Body of pancreas (tissue), 4 donors: Measurements from ENCODE around the gene HAND1. TPM values are rescaled to one million over a fixed set of nuclear protein-coding genes. Genes with fewer than 3 reads are reported as not detected.

Experiments used
- ATAC-seq: fragments of 150-250 bp; one replicate; pipeline ENCODE4 v1.9.1; 2016
- DNase-seq, 4 donors: peaks; one replicate each; pipeline ENCODE4 v3.0.0-alpha.2; 2019
- H3K27ac ChIP-seq, 4 donors: fragments of 200-600 bp; sonication (generic); 1 replicate in 3 of 4; 2 replicates in 1 of 4; pipeline versions ENCODE4 v1.5.1 to v1.6.1; 2016 to 2019; ENCODE audit warnings: mild to moderate bottlenecking in 1 of 4, mixed read lengths in 1 of 4, moderate library complexity in 1 of 4
- H3K27me3 ChIP-seq, 2 donors: fragments of 200-600 bp; sonication (generic); one replicate each; pipeline ENCODE4 v1.6.0; 2016; ENCODE audit warnings: mild to moderate bottlenecking in 1 of 2
- H3K36me3 ChIP-seq, 2 donors: fragments of 200-600 bp; sonication (generic); replicated peaks in 1 of 2; 2 replicates each; pipeline ENCODE4 v1.5.1; 2016; ENCODE audit warnings: low read depth in 2 of 2; ENCODE audit not compliant: insufficient read depth in 1 of 2
- H3K4me1 ChIP-seq: fragments of 200-600 bp; sonication (generic); one replicate; pipeline ENCODE4 v1.6.0; 2016
- H3K4me3 ChIP-seq, 2 donors: fragments of 200-600 bp; sonication (generic); 1 replicate in 1 of 2; 2 replicates in 1 of 2; pipeline ENCODE4 v1.5.1; 2016 to 2019
- H3K9me3 ChIP-seq, 3 donors: fragments of 200-600 bp; sonication (generic); 1 replicate in 2 of 3; 2 replicates in 1 of 3; pipeline ENCODE4 v1.5.1; 2016
- CTCF ChIP-seq, 7 experiments: fragments of 450-650 bp in 4 of 7; fragments of 200-600 bp in 3 of 7; sonication (generic) in 3 of 7; IDR thresholded peaks; one replicate each; pipeline ENCODE4 v1.5.1; 2016 to 2019; ENCODE audit warnings: antibody characterized with exemption in 7 of 7
- POLR2A ChIP-seq, 3 donors: fragments of 450-650 bp; IDR thresholded peaks; one replicate each; pipeline ENCODE4 v1.6.1; 2016; ENCODE audit warnings: antibody characterized with exemption in 3 of 3, mild to moderate bottlenecking in 2 of 3
- WGBS, 2 donors: methylation state at CpG; one replicate each; pipeline ENCODE4 v1.1.5; 2017; 5-methylcytosine and 5-hydroxymethylcytosine counted together
- intact Hi-C: fragments of 100-400 bp; cut with DNase I; formaldehyde crosslinking; loops from one replicate; pipeline ENCODE4 v1.15.1; 2023
- total RNA-seq, 2 donors: library from RNA; depleted of rRNA; stranded (reverse); fragments of >200 nt; gene quantifications; one replicate each; pipeline ENCODE4 v1.1.0, GENCODE V29; 2016

Gene HAND1
- total RNA-seq, 2 donors from 2014 or later: not detected

- no peak for ATAC-seq
- Histone ChIP-seq H3K9me3 (no peaks in the 10 kb centered on the region), H3K27ac (no peak overlapping the region), H3K4me1 (no peaks in the 10 kb centered on the region), H3K36me3 (no peaks in the 10 kb centered on the region), H3K4me3 (no peak overlapping the region), H3K27me3 (no peaks in the 10 kb centered on the region)
- WGBS, 2 donors: 82 to 97% methylated on average over 1 of the region's 1 CpG
- TF ChIP-seq CTCF (IDR thresholded peaks at IDR 0.05) (no peak), POLR2A (IDR thresholded peaks at IDR 0.05) (no peak)
- intact Hi-C loops: no loop called here
- DNase-seq: no peak
These were observed 48.7 kb downstream of the HAND1 start for GRCh38 chr5:154429341-154429740.

- 92 to 94% methylated on average over 3 of the region's 3 CpGs for WGBS, 2 donors
- Histone ChIP-seq H3K36me3 (no peaks in the 10 kb centered on the region), H3K4me1 (no peaks in the 10 kb centered on the region), H3K27me3 (no peaks in the 10 kb centered on the region), H3K9me3 (no peaks in the 10 kb centered on the region), H3K4me3 (no peak overlapping the region), H3K27ac (no peak overlapping the region)
- no peak for TF ChIP-seq CTCF (IDR thresholded peaks at IDR 0.05)
- no peak for TF ChIP-seq POLR2A (IDR thresholded peaks at IDR 0.05)
- no peak for ATAC-seq
- intact Hi-C loops: no loop called here
- DNase-seq: no peak
These were observed 49.8 kb downstream of the HAND1 start for GRCh38 chr5:154428208-154428607.

Other genes with a start within 250 kb of the HAND1 start
- 10 to 100 TPM; 11.7 to 15.5 TPM for gene SAP30L, start 32.2 kb downstream of the HAND1 start, total RNA-seq